Liver (tissue), 9 donors: ENCODE measurements around the gene SORCS2. TPM values are rescaled to one million over a fixed set of nuclear protein-coding genes. Genes with fewer than 3 reads are reported as not detected.

Source experiments
- DNase-seq: peaks from one replicate; pipeline ENCODE4 v3.0.0-alpha.2; 2017; ENCODE audit warnings: low spot score
- H3K27ac ChIP-seq, 2 donors: one replicate each; pipeline ENCODE4 v1.7.0; 2013; ENCODE audit warnings: inconsistent platforms in 2 of 2, low read length in 2 of 2, control low read depth in 1 of 2, low read depth in 1 of 2, mild to moderate bottlenecking in 1 of 2
- H3K27me3 ChIP-seq, 4 donors: one replicate each; pipeline versions ENCODE4 v1.6.1 to v1.7.0; 2013; ENCODE audit warnings: low read length in 3 of 4, inconsistent platforms in 1 of 4, mild to moderate bottlenecking in 1 of 4, moderate library complexity in 1 of 4; ENCODE audit not compliant: control insufficient read depth in 4 of 4, insufficient read depth in 4 of 4
- H3K36me3 ChIP-seq, 4 donors: one replicate each; pipeline versions ENCODE4 v1.6.1 to v1.7.0; 2013; ENCODE audit warnings: low read length in 3 of 4, mild to moderate bottlenecking in 3 of 4, low read depth in 1 of 4, moderate library complexity in 1 of 4; ENCODE audit not compliant: control insufficient read depth in 4 of 4, insufficient read depth in 3 of 4
- H3K4me1 ChIP-seq, 4 donors: one replicate each; pipeline versions ENCODE4 v1.6.1 to v1.7.0; 2013; ENCODE audit warnings: low read length in 3 of 4, mild to moderate bottlenecking in 3 of 4, moderate library complexity in 1 of 4; ENCODE audit not compliant: control insufficient read depth in 4 of 4, insufficient read depth in 4 of 4
- H3K4me3 ChIP-seq, 3 donors: one replicate each; pipeline versions ENCODE4 v1.6.1 to v1.7.0; 2013; ENCODE audit warnings: low read length in 3 of 3, control low read depth in 1 of 3, low read depth in 1 of 3, mild to moderate bottlenecking in 1 of 3
- H3K9ac ChIP-seq, 2 donors: one replicate each; pipeline ENCODE4 v1.7.0; 2013; ENCODE audit warnings: low read length in 2 of 2, mild to moderate bottlenecking in 2 of 2, moderate library complexity in 2 of 2, control low read depth in 1 of 2, low read depth in 1 of 2
- H3K9me3 ChIP-seq, 4 donors: one replicate each; pipeline versions ENCODE4 v1.6.1 to v1.7.0; 2013; ENCODE audit warnings: low read length in 3 of 4; ENCODE audit not compliant: control insufficient read depth in 4 of 4
- ATF3 ChIP-seq: IDR thresholded peaks from 2 replicates; pipeline ENCODE4 v1.6.1; 2016; ENCODE audit warnings: antibody characterized with exemption
- CTCF ChIP-seq: fragments of 150-350 bp; IDR thresholded peaks from 2 replicates; pipeline ENCODE4 v1.5.1; 2017; ENCODE audit warnings: improper control_type of control experiment, low read depth, low read length; ENCODE audit not compliant: missing input control
- EGR1 ChIP-seq, 2 donors: IDR thresholded peaks; 2 replicates each; pipeline ENCODE4 v1.6.1; 2016 to 2018; ENCODE audit warnings: antibody characterized with exemption in 2 of 2, low read depth in 2 of 2
- FOXA1 ChIP-seq: IDR thresholded peaks from 2 replicates; pipeline ENCODE4 v1.6.1; 2016; ENCODE audit warnings: antibody characterized with exemption
- FOXA2 ChIP-seq: IDR thresholded peaks from 2 replicates; pipeline ENCODE4 v1.6.1; 2016; ENCODE audit warnings: antibody characterized with exemption
- GABPA ChIP-seq, 2 donors: IDR thresholded peaks in 1 of 2; conservative IDR thresholded peaks in 1 of 2; 2 replicates each; pipeline ENCODE4 v1.6.1; 2016; ENCODE audit warnings: antibody characterized with exemption in 2 of 2, mild to moderate bottlenecking in 1 of 2, moderate library complexity in 1 of 2
- HNF4A ChIP-seq, 2 donors: conservative IDR thresholded peaks; 2 replicates each; pipeline ENCODE4 v1.6.1; 2016; ENCODE audit warnings: antibody characterized with exemption in 2 of 2, mild to moderate bottlenecking in 2 of 2
- HNF4G ChIP-seq: IDR thresholded peaks from 2 replicates; pipeline ENCODE4 v1.6.1; 2016; ENCODE audit warnings: antibody characterized with exemption
- JUND ChIP-seq, 2 donors: IDR thresholded peaks; 2 replicates each; pipeline ENCODE4 v1.6.1; 2016; ENCODE audit warnings: antibody characterized with exemption in 2 of 2
- MAX ChIP-seq: IDR thresholded peaks from 2 replicates; pipeline ENCODE4 v1.6.1; 2016; ENCODE audit warnings: antibody characterized with exemption
- NR2F2 ChIP-seq: IDR thresholded peaks from 2 replicates; pipeline ENCODE4 v1.6.1; 2016; ENCODE audit warnings: antibody characterized with exemption
- RAD21 ChIP-seq, 2 donors: IDR thresholded peaks; 2 replicates each; pipeline ENCODE4 v1.6.1; 2016; ENCODE audit warnings: antibody characterized with exemption in 2 of 2, mild to moderate bottlenecking in 2 of 2
- REST ChIP-seq: IDR thresholded peaks from 2 replicates; pipeline ENCODE4 v1.6.1; 2016; ENCODE audit warnings: antibody characterized with exemption, mild to moderate bottlenecking
- RXRA ChIP-seq, 2 donors: IDR thresholded peaks; 2 replicates each; pipeline ENCODE4 v1.6.1; 2017 to 2018; ENCODE audit warnings: antibody characterized with exemption in 2 of 2, mild to moderate bottlenecking in 1 of 2
- SP1 ChIP-seq: IDR thresholded peaks from 2 replicates; pipeline ENCODE4 v1.6.1; 2018; ENCODE audit warnings: antibody characterized with exemption, mild to moderate bottlenecking
- TAF1 ChIP-seq: conservative IDR thresholded peaks from 2 replicates; pipeline ENCODE4 v1.6.1; 2016; ENCODE audit warnings: antibody characterized with exemption, mild to moderate bottlenecking
- YY1 ChIP-seq: IDR thresholded peaks from 2 replicates; pipeline ENCODE4 v1.6.1; 2016; ENCODE audit warnings: antibody characterized with exemption, mild to moderate bottlenecking
- ZBTB33 ChIP-seq: IDR thresholded peaks from 2 replicates; pipeline ENCODE4 v1.6.1; 2016; ENCODE audit warnings: antibody characterized with exemption
- WGBS: extraction: QIAGEN DNeasy Blood & Tissue Kit; methylation state at CpG from one replicate; pipeline ENCODE4 v1.1.7; 2013; 5-methylcytosine and 5-hydroxymethylcytosine counted together
- polyA plus RNA-seq, 2 donors: library from polyadenylated mRNA; stranded (reverse) in 1 of 2; unstranded in 1 of 2; fragments of 200-250 nt in 1 of 2; fragments of >200 nt in 1 of 2; fragmentation: Nextera tagmentation in 1 of 2; extraction: Ambion mirVana in 1 of 2; gene quantifications; one replicate each; pipeline versions ENCODE4 v1.2.1 to v1.2.3, GENCODE V29; 2013 to 2015
- total RNA-seq, 2 donors: library from RNA; depleted of rRNA; stranded (reverse); fragments of >200 nt; gene quantifications; one replicate each; pipeline ENCODE4 v1.2.3, GENCODE V29; 2014
- donor health status: healthy.
- donor health status: healthy.
- donor health status: healthy.
- donor health status: healthy.
- donor health status: healthy.

The SORCS2 gene
- total and polyA plus RNA-seq, 4 donors: 0.10 to 1.4 (median 0.92) TPM

GRCh38 chr4:7299908-7300710, 107.8 kb downstream of the SORCS2 start:
- WGBS: 89% methylated on average over 26 of the region's 26 CpGs
- no peaks in the 10 kb centered on the region for H3K4me1 ChIP-seq
- H3K27me3 ChIP-seq: no peaks in the 10 kb centered on the region
- no peak for DNase-seq
- no peak overlapping the region for H3K9ac ChIP-seq
- TF ChIP-seq YY1 (no peak), NR2F2 (no peak), MAX (no peak), EGR1 (IDR thresholded peaks at IDR 0.05; ENCODE audit: low read depth in 2 of 2) (no peak), ZBTB33 (no peak), CTCF (no peak), RXRA (IDR thresholded peaks at IDR 0.05) (no peak), REST (no peak), GABPA (IDR thresholded peaks at IDR 0.05 in 1 of 2, conservative IDR thresholded peaks at IDR 0.05 in 1 of 2) (no peak), HNF4G (no peak), FOXA1 (no peak), TAF1 (no peak), HNF4A (conservative IDR thresholded peaks at IDR 0.05) (no peak), JUND (IDR thresholded peaks at IDR 0.05) (no peak), FOXA2 (no peak), ATF3 (no peak), RAD21 (IDR thresholded peaks at IDR 0.05) (no peak), SP1 (no peak)
- no peaks in the 10 kb centered on the region for H3K9me3 ChIP-seq
- H3K36me3 ChIP-seq: no peaks in the 10 kb centered on the region
- no peak overlapping the region for H3K4me3 ChIP-seq
- no peak overlapping the region for H3K27ac ChIP-seq
